Measurements from ENCODE around the gene RBCK1. TPM values are rescaled to one million over a fixed set of nuclear protein-coding genes. Genes with fewer than 3 reads are reported as not detected.
"Not testable (repeated sequence)": the region's sequence is repeated elsewhere in the genome, so short reads cannot be mapped to it uniquely, and the experiment has no call there.

RBCK1 gene
- total RNA-seq, 4 donors from 2014 or later = 63.6 to 85.3 (median 78.5) TPM

GRCh38 chr20:444862-445426, 36.8 kb downstream of the RBCK1 start:
- H3K4me1 ChIP-seq = peaks cover 20% of the 10 kb centered on the region
- peaks cover 58% of the 10 kb centered on the region for H3K36me3 ChIP-seq
- TF ChIP-seq POLR2AphosphoS5 (IDR thresholded peaks at IDR 0.05) (no peak), EP300 (IDR thresholded peaks at IDR 0.05) (no peak), POLR2A (IDR thresholded peaks at IDR 0.05) (no peak)
- TF ChIP-seq, protein P1, sequence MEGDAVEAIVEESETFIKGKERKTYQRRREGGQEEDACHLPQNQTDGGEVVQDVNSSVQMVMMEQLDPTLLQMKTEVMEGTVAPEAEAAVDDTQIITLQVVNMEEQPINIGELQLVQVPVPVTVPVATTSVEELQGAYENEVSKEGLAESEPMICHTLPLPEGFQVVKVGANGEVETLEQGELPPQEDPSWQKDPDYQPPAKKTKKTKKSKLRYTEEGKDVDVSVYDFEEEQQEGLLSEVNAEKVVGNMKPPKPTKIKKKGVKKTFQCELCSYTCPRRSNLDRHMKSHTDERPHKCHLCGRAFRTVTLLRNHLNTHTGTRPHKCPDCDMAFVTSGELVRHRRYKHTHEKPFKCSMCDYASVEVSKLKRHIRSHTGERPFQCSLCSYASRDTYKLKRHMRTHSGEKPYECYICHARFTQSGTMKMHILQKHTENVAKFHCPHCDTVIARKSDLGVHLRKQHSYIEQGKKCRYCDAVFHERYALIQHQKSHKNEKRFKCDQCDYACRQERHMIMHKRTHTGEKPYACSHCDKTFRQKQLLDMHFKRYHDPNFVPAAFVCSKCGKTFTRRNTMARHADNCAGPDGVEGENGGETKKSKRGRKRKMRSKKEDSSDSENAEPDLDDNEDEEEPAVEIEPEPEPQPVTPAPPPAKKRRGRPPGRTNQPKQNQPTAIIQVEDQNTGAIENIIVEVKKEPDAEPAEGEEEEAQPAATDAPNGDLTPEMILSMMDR (IDR thresholded peaks at IDR 0.05) = no peak
- H3K4me3 ChIP-seq = no peak overlapping the region
- H3K27me3 ChIP-seq = no peaks in the 10 kb centered on the region
- H3K9me3 ChIP-seq = no peaks in the 10 kb centered on the region
- H3K27ac ChIP-seq = no peak overlapping the region
- no peak for DNase-seq (ENCODE audit: low spot score in 2 of 2)
- 65% methylated on average over 12 of the region's 12 CpGs for WGBS

DNA sequence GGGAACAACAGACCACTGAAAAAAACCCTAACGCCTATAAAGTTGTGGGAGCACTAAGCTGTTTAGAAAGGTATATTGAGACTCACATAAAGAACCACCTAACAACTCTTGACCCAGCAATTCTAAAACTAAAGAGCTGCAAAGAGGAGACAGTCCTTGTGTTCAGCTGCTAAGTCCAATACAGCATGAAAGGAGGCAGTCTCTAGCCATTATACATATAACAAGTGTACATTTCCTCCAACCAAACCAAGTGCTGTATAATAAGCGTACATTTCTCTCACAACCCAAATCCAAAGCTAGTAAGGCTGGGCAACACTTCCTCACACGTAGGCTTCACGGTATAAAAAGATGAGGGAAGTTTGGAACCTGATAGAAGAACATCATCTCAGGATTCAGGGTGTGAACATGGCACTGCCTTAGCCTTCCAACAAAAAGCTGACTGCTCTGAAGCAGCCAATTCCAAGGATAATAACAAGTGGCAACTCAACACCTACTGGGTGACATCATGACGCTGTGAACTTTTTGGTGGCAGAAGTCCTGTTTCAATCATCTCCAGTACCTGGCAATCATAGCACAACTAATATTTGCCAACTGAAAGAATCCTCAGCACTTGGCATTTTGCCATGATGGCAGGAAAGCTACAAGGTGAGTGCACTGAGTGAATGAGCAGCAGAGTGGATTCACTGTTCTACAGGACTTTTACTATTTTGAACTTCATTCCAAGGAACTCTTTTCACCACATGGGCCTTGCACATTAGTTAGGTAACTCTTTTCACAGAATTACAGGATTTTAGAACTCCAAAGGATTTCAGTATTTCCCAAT, 37.6 kb downstream of the RBCK1 start:
- TF ChIP-seq POLR2A (IDR thresholded peaks at IDR 0.05) (no peak), EP300 (IDR thresholded peaks at IDR 0.05) (no peak)
- TF ChIP-seq, protein P1 (IDR thresholded peaks at IDR 0.05) = no peak
- H3K4me3 ChIP-seq = no peak overlapping the region
- no peak for DNase-seq (ENCODE audit: low spot score in 2 of 2)
- peaks cover 50% of the 10 kb centered on the region for H3K36me3 ChIP-seq
- no peaks in the 10 kb centered on the region for H3K27me3 ChIP-seq
- peaks cover 20% of the 10 kb centered on the region for H3K4me1 ChIP-seq
- H3K27ac ChIP-seq = no peak overlapping the region
- no peaks in the 10 kb centered on the region for H3K9me3 ChIP-seq
- 72% methylated on average over 5 of the region's 5 CpGs for WGBS

- not testable (repeated sequence) for H3K27me3 ChIP-seq
- 91% methylated on average over 11 of the region's 11 CpGs for WGBS
These were observed 43.9 kb downstream of the RBCK1 start for GRCh38 chr20:452021-452420.

DNA sequence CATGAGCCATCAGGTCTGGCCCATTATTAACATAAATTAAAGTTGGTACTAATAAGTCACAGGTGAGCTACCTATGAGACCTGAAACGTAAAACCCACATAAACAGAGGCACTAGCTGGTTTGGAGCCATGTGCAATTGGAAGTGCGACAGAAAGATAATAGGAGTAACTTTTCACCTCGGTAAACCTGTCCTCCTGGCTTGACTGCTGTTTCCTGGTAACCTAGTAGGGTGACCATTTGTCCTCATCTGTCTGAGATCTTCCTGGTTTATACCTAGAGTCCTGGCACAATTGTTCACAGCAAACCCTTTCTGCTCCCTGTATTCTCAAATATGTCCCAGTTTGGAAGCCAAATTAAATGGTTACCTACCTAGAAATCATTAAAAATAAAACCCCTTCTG, 46.9 kb downstream of the RBCK1 start:
- TF ChIP-seq, protein P1 (IDR thresholded peaks at IDR 0.05) = no peak
- TF ChIP-seq POLR2A (IDR thresholded peaks at IDR 0.05) (no peak), EP300 (IDR thresholded peaks at IDR 0.05) (no peak), POLR2AphosphoS5 (IDR thresholded peaks at IDR 0.05) (no peak)
- H3K4me1 ChIP-seq = peaks cover 33% of the 10 kb centered on the region
- no peak overlapping the region for H3K4me3 ChIP-seq
- no peaks in the 10 kb centered on the region for H3K9me3 ChIP-seq
- 70% methylated on average over 3 of the region's 3 CpGs for WGBS
- peak overlapping the region; percentile 38 for H3K27ac ChIP-seq
- no peaks in the 10 kb centered on the region for H3K27me3 ChIP-seq
- no peaks in the 10 kb centered on the region for H3K36me3 ChIP-seq
- no peak for DNase-seq (ENCODE audit: low spot score in 2 of 2)

More at GRCh38 chr20:452021-452420, 43.9 kb downstream of the RBCK1 start:
- H3K36me3 ChIP-seq, H3K27ac ChIP-seq, H3K4me3 ChIP-seq, H3K9me3 ChIP-seq: not testable (repeated sequence)
- peak in 1 of 2 donors; percentile 15 for DNase-seq (ENCODE audit: low spot score in 2 of 2)
- H3K4me1 ChIP-seq = peaks cover 12% of the 10 kb centered on the region

- no peak overlapping the region for H3K4me3 ChIP-seq
- peaks cover 55% of the 10 kb centered on the region for H3K4me1 ChIP-seq
- no peak for DNase-seq (ENCODE audit: low spot score in 2 of 2)
These were observed 50.7 kb downstream of the RBCK1 start for GRCh38 chr20:458776-459175.

More at GRCh38 chr20:458776-459175, 50.7 kb downstream of the RBCK1 start:
- no peaks in the 10 kb centered on the region for H3K27me3 ChIP-seq
- H3K27ac ChIP-seq = no peak overlapping the region
- 45% methylated on average over 6 of the region's 6 CpGs for WGBS
- no peaks in the 10 kb centered on the region for H3K36me3 ChIP-seq
- TF ChIP-seq POLR2AphosphoS5 (IDR thresholded peaks at IDR 0.05) (no peak), EP300 (IDR thresholded peaks at IDR 0.05) (no peak), POLR2A (IDR thresholded peaks at IDR 0.05) (no peak)
- TF ChIP-seq, protein P1 (IDR thresholded peaks at IDR 0.05) = no peak
- H3K9me3 ChIP-seq = no peaks in the 10 kb centered on the region
